Forelimb muscle (tissue), 1 donor: ENCODE results near the gene TYK2. TPM values are rescaled to one million over a fixed set of nuclear protein-coding genes. Genes with fewer than 3 reads are reported as not detected.
"Not testable (repeated sequence)": the region's sequence is repeated elsewhere in the genome, so short reads cannot be mapped to it uniquely, and the experiment has no call there.

Experiments
- DNase-seq: peaks from one replicate; pipeline ENCODE4 v3.0.0-alpha.2; 2013; ENCODE audit warnings: low read depth
- polyA plus RNA-seq: library from polyadenylated mRNA; unstranded; fragments of 120-200 nt; gene quantifications from one replicate; pipeline ENCODE4 v1.2.1, GENCODE V29; 2013; ENCODE audit not compliant: insufficient read length

The TYK2 gene
- 74.5 TPM for polyA plus RNA-seq

GRCh38 chr19:10380313-10381102, at the start of gene TYK2:
TSS of gene TYK2 (minus strand) at chr19:10380572. CDS start at chr19:10378406, 2,166 bp downstream.
- peak; percentile 99 for DNase-seq

- DNase-seq: no peak
Observed at GRCh38 chr19:10428996-10429381, 48.6 kb upstream of the TYK2 start.

DNA sequence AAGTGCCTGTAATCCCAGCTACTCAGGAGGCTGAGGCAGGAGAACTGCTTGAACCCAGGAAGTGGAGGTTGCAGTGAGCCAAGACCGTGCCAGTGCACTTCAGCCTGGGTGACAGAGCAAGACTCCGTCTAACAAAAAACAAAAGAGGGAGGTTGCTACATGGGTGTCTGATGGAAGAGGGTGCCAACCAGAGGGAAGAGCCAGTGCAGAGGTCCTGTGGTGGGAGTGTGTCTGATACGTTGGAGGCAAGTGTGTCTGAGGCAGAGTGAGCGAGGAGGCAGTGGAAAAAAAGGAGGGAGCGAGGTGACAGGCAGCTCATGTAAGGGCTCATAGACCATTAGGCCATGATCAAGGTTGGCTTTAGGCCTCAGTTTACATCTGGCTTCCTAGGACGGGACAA, 46.8 kb upstream of the TYK2 start:
- no peak for DNase-seq

DNA sequence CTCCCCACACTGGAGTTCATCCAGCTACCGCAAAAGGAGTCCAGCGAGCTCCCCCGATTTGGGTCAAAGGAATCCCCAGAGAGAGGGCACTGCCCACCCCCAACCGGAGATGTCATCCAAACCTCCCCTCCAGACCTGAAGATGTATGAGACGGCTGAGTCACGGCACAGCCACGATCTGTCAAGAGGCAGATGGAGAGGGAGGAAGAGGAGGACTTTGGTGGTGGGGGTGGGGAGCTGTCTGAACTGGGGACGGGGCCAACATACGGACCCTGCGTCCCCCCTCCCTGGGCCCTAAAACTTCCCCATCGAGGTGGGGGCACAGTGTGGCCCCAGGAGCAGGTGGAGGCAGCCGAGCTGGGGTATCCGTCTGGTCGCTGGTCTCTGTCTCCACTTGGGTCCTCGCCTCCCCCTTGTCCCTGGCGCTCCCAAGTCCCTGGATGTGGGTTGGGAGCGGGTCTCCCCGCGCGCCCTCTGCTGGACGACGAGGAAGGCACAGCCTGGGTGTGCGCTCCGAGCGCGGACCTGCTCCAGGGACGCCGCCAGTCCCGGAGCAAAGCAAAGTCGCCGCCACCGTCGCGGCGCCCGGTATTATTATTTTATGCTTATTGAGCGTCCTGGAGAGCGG, 43.8 kb upstream of the TYK2 start:
- DNase-seq: no peak

DNA sequence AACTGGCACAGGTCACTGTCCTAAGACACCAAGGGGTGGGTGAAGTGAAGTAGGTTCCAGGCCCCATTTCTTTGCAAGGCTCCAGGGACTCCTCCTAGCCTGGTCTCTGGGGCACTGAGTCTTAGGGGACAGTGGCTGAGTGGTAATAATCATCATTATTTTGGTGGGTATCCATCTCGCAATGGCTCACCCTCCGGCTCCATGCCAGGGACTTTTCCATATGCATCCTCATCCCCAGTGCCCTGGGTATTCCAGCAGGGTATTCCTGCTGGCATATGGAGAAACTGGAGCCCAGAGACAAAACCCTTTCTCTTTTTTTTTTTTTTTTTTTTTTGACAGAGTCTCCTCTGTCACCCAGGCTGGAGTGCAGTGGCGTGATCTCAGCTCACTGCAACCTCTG, 42.5 kb upstream of the TYK2 start:
- DNase-seq: no peak

- no peak for DNase-seq
Observed at GRCh38 chr19:10422046-10422461, 41.7 kb upstream of the TYK2 start.

DNA sequence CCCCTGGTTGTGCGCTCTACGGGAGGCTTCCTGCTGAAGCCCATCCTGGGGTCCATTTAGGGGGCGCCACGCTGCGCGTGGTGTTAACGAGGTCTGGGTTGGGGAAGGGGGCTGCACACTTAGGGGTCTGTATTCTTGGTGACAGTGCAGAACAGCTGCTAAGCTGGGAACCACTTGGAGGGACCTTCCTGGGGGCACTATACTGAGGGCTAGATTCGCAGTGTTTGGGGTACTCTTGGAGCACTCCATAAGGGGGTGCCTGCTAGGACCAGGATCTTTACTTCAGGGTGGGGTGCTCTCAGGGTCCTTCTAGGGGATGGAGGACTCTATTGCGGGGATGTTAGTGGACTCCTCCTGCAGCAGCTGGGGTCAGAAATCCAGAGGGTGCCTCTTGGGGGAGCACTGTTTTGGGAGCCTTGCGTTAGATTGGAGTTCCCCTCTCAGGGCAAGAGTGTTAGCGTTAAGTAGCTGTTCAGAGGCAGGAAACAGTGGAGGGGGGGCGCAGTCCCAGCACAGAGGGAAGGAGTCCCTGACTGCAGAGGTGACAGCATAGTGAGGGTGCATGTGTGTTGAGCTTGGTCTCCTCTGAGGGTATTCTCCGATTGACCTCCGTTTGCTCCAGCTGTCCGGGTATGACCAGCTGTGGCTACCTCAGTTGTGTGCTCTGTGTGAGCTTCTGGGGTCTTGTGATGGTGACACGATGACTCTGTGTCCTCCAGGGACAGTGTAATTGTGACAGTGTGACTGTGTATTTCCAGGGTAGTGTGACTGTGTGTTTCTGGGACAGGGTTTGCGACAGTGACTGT, 41.1 kb upstream of the TYK2 start:
- no peak for DNase-seq

- no peak for DNase-seq
Observed at GRCh38 chr19:10420444-10421239, 40.3 kb upstream of the TYK2 start, which contains the start of gene PDE4A. TSS of gene PDE4A (plus strand) at chr19:10420538. CDS start at chr19:10420765, 227 bp downstream.

- DNase-seq: no peak
Observed at GRCh38 chr19:10419646-10420443, 39.5 kb upstream of the TYK2 start.

GRCh38 chr19:10419200-10419645, 38.9 kb upstream of the TYK2 start:
- no peak for DNase-seq

DNA sequence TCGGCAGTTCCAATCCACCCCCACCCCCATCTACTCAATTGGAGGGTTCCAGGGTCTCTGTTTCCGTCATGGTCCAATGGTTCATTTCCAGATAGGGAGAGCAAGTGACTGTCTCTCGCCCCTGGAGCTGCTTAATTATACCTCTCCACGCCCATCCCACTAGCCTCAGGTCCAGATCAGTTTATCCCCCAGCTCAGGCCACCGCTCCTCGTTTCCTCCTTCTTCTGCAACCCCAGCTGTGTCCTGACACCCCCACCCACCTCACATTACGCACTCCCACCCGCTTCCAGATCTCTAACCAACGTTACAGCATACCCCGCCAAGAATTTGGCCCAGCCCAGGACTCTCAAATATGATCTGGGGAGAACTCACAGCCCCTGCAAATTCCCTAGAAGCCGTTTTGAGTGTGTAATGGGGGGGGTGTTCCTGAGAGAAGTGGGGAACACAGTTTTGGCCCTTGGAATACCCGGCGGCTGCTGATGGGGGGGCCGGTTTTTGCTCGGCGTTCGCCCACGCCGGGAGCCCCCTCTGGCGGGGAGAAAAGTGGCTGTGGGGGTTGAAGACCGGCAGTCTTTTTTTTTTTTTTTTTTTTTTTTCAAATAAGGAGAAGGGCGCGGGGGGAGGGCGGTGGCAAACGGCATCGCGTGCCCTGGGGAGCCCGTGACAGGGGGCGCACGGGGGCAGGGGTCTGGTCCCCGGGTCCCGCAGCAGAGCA, 38.3 kb upstream of the TYK2 start:
- no peak for DNase-seq

DNA sequence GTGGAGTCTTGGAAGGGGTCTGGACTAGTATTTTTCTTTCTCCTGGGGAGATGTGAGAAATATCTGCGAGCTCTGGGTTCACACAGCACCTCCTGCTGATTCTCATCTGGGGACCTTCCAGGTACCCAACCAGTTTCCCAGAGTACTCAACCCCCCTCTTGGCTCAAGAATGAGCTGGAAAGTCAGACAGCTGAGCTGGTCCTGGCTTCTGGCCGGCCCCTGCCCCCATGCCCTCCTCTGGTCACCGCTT, 37.8 kb upstream of the TYK2 start:
- DNase-seq: no peak

GRCh38 chr19:10417541-10418234, 37.3 kb upstream of the TYK2 start:
- no peak for DNase-seq

DNA sequence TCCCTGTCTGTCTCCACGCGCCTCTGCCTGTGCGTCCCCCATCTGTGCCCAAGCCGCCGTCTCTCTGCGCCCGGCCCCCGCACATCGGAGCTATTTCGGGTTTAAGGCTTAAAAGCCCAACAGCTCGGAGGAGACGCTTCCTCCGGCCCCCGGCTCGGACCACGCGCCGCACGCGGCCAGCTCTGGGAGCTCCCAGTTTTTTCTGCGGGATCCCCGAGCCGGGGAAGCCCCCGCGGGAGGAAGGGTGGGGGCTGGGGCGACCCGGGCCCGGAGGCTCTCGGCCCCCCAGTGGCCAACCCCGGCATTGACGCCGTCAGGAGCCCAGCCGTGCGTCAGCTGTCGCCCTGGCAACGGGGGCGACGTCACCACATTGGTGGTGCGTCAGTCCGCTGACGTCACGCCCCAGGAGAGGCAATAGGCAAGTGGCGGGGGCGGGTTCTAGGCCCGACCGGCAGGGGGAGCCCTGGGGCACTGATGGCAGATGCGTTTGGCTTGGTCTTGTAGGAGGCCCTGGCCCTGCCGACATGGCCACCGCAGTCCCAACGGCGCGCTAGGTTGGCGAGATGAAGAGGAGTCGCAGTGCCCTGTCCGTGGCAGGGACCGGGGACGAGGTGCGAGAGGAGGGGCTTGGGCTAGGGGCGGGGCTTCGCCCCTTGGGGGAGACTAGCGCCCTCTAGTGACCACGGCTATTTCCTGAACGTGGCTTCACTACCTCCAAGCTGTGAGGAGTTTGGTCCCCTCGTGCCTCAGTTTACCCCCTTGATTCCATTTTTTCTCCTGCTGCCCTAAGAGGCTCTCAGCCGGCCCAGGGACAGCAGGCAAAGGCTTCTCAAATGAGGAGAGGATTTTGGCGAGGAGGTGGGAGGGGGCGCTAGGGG, 36.2 kb upstream of the TYK2 start:
- DNase-seq: no peak

- no peak for DNase-seq
Observed at GRCh38 chr19:10416083-10416379, 35.7 kb upstream of the TYK2 start.

- DNase-seq: no peak
Observed at GRCh38 chr19:10412257-10412977, 32.0 kb upstream of the TYK2 start.

- not testable (repeated sequence) for DNase-seq
Observed at GRCh38 chr19:10411224-10411623, 30.9 kb upstream of the TYK2 start.
